GM23338 (cell line): ENCODE results near the gene ZIC5. TPM values are rescaled to one million over a fixed set of nuclear protein-coding genes. Genes with fewer than 3 reads are reported as not detected.

Experiments used
- ATAC-seq: fragments of 200-7000 bp; cut with Tn5 transposase; 3 replicates; pipeline ENCODE4 v1.9.1; 2020
- DNase-seq: peaks from one replicate; pipeline ENCODE4 v3.0.0-alpha.2; 2015; ENCODE audit warnings: low spot score
- H2AFZ ChIP-seq: fragments of 200-600 bp; sonication (generic); 2 replicates; pipeline ENCODE4 v1.8.0; 2016; ENCODE audit warnings: antibody characterized with exemption, mild to moderate bottlenecking, moderate library complexity
- H3F3A ChIP-seq: fragments of 200-600 bp; sonication (generic); replicated peaks from 2 replicates; pipeline ENCODE4 v1.8.0; 2017; ENCODE audit warnings: antibody characterized with exemption, mixed run types, low read depth
- H3K27ac ChIP-seq: fragments of 200-600 bp; sonication (generic); 2 replicates; pipeline ENCODE4 v1.6.1; 2016; ENCODE audit warnings: low read depth
- H3K27me3 ChIP-seq: fragments of 200-600 bp; sonication (generic); 2 replicates; pipeline ENCODE4 v1.8.0; 2016; ENCODE audit warnings: mild to moderate bottlenecking, mixed run types, moderate library complexity; ENCODE audit not compliant: insufficient read depth
- H3K36me3 ChIP-seq: fragments of 200-600 bp; sonication (generic); 2 replicates; pipeline ENCODE4 v1.8.0; 2016; ENCODE audit warnings: mild to moderate bottlenecking; ENCODE audit not compliant: insufficient read depth
- H3K4me1 ChIP-seq: fragments of 200-600 bp; sonication (generic); 2 replicates; pipeline ENCODE4 v1.8.0; 2016; ENCODE audit warnings: mild to moderate bottlenecking, moderate library complexity; ENCODE audit not compliant: insufficient read depth
- H3K4me2 ChIP-seq: fragments of 200-600 bp; sonication (generic); 2 replicates; pipeline ENCODE4 v1.7.1; 2017; ENCODE audit warnings: mixed run types
- H3K4me3 ChIP-seq: fragments of 200-600 bp; sonication (generic); 2 replicates; pipeline ENCODE4 v1.6.1; 2016; ENCODE audit warnings: mixed run types
- H3K79me2 ChIP-seq: fragments of 200-600 bp; sonication (generic); replicated peaks from 2 replicates; pipeline ENCODE4 v1.8.0; 2017; ENCODE audit warnings: mild to moderate bottlenecking; ENCODE audit not compliant: insufficient read depth
- H3K9me2 ChIP-seq: fragments of 200-600 bp; sonication (generic); 2 replicates; pipeline ENCODE4 v1.8.0; 2017; ENCODE audit not compliant: insufficient read depth
- H4K20me1 ChIP-seq: fragments of 200-600 bp; sonication (generic); replicated peaks from 2 replicates; pipeline ENCODE4 v1.8.0; 2017; ENCODE audit warnings: mild to moderate bottlenecking; ENCODE audit not compliant: insufficient read depth
- H3K27ac Mint-ChIP-seq: 2 replicates; pipeline ENCODE4 v1.8.0; 2020; ENCODE audit warnings: inconsistent platforms, mild to moderate bottlenecking, moderate library complexity, mixed read lengths
- H3K27me3 Mint-ChIP-seq: 3 replicates; pipeline ENCODE4 v1.8.0; 2022; ENCODE audit warnings: low read depth, mild to moderate bottlenecking, moderate library complexity, mixed read lengths, inconsistent platforms; ENCODE audit not compliant: insufficient read depth, poor library complexity
- H3K36me3 Mint-ChIP-seq: 3 replicates; pipeline ENCODE4 v1.8.0; 2021; ENCODE audit warnings: low read depth, mild to moderate bottlenecking, inconsistent platforms, moderate library complexity, mixed read lengths
- H3K4me1 Mint-ChIP-seq: 3 replicates; pipeline ENCODE4 v1.8.0; 2020; ENCODE audit warnings: mild to moderate bottlenecking, inconsistent platforms, mixed read lengths
- H3K4me3 Mint-ChIP-seq: 3 replicates; pipeline ENCODE4 v1.8.0; 2021; ENCODE audit warnings: moderate library complexity, mild to moderate bottlenecking, inconsistent platforms, mixed read lengths
- H3K9me3 Mint-ChIP-seq: 3 replicates; pipeline ENCODE4 v1.8.0; 2020; ENCODE audit warnings: moderate library complexity, mild to moderate bottlenecking, inconsistent platforms, mixed read lengths
- CREB1 ChIP-seq: fragments of 250-450 bp; sonication (Bioruptor Pico); IDR thresholded peaks from 2 replicates; pipeline ENCODE4 v1.5.0; 2020; ENCODE audit warnings: low read depth, mild to moderate bottlenecking, moderate library complexity
- EZH2 ChIP-seq: fragments of 200-600 bp; sonication (generic); IDR thresholded peaks from one replicate; pipeline ENCODE4 v1.8.0; 2017; ENCODE audit warnings: antibody characterized with exemption, mild to moderate bottlenecking, low read depth; ENCODE audit not compliant: unreplicated experiment
- EZH2phosphoT487 ChIP-seq: fragments of 200-600 bp; sonication (generic); IDR thresholded peaks from one replicate; pipeline ENCODE4 v1.8.1; 2018; ENCODE audit warnings: antibody characterized with exemption; ENCODE audit not compliant: unreplicated experiment
- JUNB ChIP-seq: IDR thresholded peaks from one replicate; pipeline ENCODE4 v1.6.1; 2016; ENCODE audit warnings: antibody characterized with exemption; ENCODE audit not compliant: unreplicated experiment
- STAT1 ChIP-seq: IDR thresholded peaks from one replicate; pipeline ENCODE4 v1.6.1; 2016; ENCODE audit warnings: antibody characterized with exemption; ENCODE audit not compliant: unreplicated experiment
- ZNF114 ChIP-seq: fragments of 250-450 bp; sonication (Bioruptor Pico); IDR thresholded peaks from 2 replicates; pipeline ENCODE4 v1.5.0; 2020; ENCODE audit warnings: mild to moderate bottlenecking, moderate library complexity
- ZNF331 ChIP-seq: fragments of 250-450 bp; sonication (Bioruptor Pico); IDR thresholded peaks from 2 replicates; pipeline ENCODE4 v1.5.0; 2020; ENCODE audit warnings: low read depth, mild to moderate bottlenecking, moderate library complexity
- polyA plus RNA-seq: library from polyadenylated mRNA; unstranded; fragments of >200 nt; fragmentation: Nextera tagmentation; extraction: Ambion mirVana; gene quantifications from 2 replicates; pipeline ENCODE4 v1.2.1, GENCODE V29; 2016
- total RNA-seq: library from RNA; depleted of rRNA; stranded (reverse); fragments of >200 nt; shearing (Covaris generic); gene quantifications from 2 replicates; pipeline ENCODE4 v1.2.3, GENCODE V29; 2014
- TF ChIP-seq, protein P1 (sequence below): IDR thresholded peaks from one replicate; pipeline ENCODE4 v1.6.1; 2018; ENCODE audit warnings: antibody characterized with exemption; ENCODE audit not compliant: unreplicated experiment
- TF ChIP-seq, protein P2 (sequence below): IDR thresholded peaks from 2 replicates; pipeline ENCODE4 v1.6.1; 2016; ENCODE audit warnings: antibody characterized with exemption
- TF ChIP-seq, protein P3 (sequence below), 2 experiments: fragments of 200-600 bp in 1 of 2; sonication (generic) in 1 of 2; conservative IDR thresholded peaks; 2 replicates each; pipeline versions ENCODE4 v1.5.1 to v1.6.1; 2016 to 2017; ENCODE audit warnings: antibody characterized with exemption in 2 of 2, low read depth in 2 of 2, mild to moderate bottlenecking in 2 of 2, moderate library complexity in 1 of 2
- TF ChIP-seq, protein P4 (sequence below): fragments of 250-450 bp; sonication (Bioruptor Pico); IDR thresholded peaks from 2 replicates; pipeline ENCODE4 v1.5.0; 2020; ENCODE audit warnings: mild to moderate bottlenecking, moderate library complexity

Gene ZIC5
- total and polyA plus RNA-seq, 2 experiments from 2014 or later = 14.1 to 28.0 TPM

DNA sequence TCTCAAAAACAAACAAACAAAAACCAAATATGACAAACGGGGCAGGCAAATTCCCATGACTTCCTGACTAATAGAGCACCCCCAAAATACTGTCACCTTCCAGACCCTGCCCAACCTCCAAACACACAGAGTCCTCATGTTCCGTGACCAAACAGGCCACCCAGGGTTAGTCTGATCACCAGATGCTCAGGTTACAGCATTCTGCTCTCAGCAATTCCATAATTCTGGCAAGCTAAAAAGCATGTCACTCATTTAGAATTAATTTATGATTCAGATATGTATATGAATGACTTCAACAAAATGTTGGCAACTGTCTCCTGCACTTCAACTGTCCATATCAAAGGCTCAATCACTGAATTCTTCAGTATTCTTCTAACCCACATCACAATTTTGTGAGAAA, 52.4 kb downstream of the ZIC5 start:
- no peak for ATAC-seq
- Histone ChIP-seq H3K4me1 (no peaks in the 10 kb centered on the region), H4K20me1 (no peaks in the 10 kb centered on the region), H3K27ac (no peak overlapping the region), H3K4me3 (no peak overlapping the region), H3K27me3 (no peaks in the 10 kb centered on the region), H2AFZ (no peak overlapping the region), H3K36me3 (no peaks in the 10 kb centered on the region), H3K4me2 (no peak overlapping the region), H3K9me2 (no peaks in the 10 kb centered on the region), H3K79me2 (no peaks in the 10 kb centered on the region), H3F3A (peaks cover 4% of the 10 kb centered on the region; the same call in 1 of the 2 replicates)
- Mint-ChIP-seq H3K36me3 (no peaks in the 10 kb centered on the region), H3K4me3 (no peak overlapping the region), H3K27ac (no peak overlapping the region), H3K27me3 (peaks cover 5% of the 10 kb centered on the region), H3K9me3 (no peaks in the 10 kb centered on the region; the same call in 2 of the 3 replicates), H3K4me1 (peaks cover 8% of the 10 kb centered on the region)
- DNase-seq = no peak
- TF ChIP-seq EZH2phosphoT487 = no peak
- TF ChIP-seq, protein P1, sequence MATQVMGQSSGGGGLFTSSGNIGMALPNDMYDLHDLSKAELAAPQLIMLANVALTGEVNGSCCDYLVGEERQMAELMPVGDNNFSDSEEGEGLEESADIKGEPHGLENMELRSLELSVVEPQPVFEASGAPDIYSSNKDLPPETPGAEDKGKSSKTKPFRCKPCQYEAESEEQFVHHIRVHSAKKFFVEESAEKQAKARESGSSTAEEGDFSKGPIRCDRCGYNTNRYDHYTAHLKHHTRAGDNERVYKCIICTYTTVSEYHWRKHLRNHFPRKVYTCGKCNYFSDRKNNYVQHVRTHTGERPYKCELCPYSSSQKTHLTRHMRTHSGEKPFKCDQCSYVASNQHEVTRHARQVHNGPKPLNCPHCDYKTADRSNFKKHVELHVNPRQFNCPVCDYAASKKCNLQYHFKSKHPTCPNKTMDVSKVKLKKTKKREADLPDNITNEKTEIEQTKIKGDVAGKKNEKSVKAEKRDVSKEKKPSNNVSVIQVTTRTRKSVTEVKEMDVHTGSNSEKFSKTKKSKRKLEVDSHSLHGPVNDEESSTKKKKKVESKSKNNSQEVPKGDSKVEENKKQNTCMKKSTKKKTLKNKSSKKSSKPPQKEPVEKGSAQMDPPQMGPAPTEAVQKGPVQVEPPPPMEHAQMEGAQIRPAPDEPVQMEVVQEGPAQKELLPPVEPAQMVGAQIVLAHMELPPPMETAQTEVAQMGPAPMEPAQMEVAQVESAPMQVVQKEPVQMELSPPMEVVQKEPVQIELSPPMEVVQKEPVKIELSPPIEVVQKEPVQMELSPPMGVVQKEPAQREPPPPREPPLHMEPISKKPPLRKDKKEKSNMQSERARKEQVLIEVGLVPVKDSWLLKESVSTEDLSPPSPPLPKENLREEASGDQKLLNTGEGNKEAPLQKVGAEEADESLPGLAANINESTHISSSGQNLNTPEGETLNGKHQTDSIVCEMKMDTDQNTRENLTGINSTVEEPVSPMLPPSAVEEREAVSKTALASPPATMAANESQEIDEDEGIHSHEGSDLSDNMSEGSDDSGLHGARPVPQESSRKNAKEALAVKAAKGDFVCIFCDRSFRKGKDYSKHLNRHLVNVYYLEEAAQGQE = no peak
- no peak for TF ChIP-seq ZNF331 (CRISPR knock-in tag)
- no peak for TF ChIP-seq JUNB
- no peak for TF ChIP-seq ZNF114 (CRISPR knock-in tag)
- no peak for TF ChIP-seq EZH2
- TF ChIP-seq, protein P2, sequence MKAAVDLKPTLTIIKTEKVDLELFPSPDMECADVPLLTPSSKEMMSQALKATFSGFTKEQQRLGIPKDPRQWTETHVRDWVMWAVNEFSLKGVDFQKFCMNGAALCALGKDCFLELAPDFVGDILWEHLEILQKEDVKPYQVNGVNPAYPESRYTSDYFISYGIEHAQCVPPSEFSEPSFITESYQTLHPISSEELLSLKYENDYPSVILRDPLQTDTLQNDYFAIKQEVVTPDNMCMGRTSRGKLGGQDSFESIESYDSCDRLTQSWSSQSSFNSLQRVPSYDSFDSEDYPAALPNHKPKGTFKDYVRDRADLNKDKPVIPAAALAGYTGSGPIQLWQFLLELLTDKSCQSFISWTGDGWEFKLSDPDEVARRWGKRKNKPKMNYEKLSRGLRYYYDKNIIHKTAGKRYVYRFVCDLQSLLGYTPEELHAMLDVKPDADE = no peak
- TF ChIP-seq, protein P3, sequence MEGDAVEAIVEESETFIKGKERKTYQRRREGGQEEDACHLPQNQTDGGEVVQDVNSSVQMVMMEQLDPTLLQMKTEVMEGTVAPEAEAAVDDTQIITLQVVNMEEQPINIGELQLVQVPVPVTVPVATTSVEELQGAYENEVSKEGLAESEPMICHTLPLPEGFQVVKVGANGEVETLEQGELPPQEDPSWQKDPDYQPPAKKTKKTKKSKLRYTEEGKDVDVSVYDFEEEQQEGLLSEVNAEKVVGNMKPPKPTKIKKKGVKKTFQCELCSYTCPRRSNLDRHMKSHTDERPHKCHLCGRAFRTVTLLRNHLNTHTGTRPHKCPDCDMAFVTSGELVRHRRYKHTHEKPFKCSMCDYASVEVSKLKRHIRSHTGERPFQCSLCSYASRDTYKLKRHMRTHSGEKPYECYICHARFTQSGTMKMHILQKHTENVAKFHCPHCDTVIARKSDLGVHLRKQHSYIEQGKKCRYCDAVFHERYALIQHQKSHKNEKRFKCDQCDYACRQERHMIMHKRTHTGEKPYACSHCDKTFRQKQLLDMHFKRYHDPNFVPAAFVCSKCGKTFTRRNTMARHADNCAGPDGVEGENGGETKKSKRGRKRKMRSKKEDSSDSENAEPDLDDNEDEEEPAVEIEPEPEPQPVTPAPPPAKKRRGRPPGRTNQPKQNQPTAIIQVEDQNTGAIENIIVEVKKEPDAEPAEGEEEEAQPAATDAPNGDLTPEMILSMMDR (conservative IDR thresholded peaks at IDR 0.05; ENCODE audit: low read depth in 2 of 2) = no peak
- TF ChIP-seq CREB1 (CRISPR knock-in tag) = no peak
- TF ChIP-seq, protein P4, sequence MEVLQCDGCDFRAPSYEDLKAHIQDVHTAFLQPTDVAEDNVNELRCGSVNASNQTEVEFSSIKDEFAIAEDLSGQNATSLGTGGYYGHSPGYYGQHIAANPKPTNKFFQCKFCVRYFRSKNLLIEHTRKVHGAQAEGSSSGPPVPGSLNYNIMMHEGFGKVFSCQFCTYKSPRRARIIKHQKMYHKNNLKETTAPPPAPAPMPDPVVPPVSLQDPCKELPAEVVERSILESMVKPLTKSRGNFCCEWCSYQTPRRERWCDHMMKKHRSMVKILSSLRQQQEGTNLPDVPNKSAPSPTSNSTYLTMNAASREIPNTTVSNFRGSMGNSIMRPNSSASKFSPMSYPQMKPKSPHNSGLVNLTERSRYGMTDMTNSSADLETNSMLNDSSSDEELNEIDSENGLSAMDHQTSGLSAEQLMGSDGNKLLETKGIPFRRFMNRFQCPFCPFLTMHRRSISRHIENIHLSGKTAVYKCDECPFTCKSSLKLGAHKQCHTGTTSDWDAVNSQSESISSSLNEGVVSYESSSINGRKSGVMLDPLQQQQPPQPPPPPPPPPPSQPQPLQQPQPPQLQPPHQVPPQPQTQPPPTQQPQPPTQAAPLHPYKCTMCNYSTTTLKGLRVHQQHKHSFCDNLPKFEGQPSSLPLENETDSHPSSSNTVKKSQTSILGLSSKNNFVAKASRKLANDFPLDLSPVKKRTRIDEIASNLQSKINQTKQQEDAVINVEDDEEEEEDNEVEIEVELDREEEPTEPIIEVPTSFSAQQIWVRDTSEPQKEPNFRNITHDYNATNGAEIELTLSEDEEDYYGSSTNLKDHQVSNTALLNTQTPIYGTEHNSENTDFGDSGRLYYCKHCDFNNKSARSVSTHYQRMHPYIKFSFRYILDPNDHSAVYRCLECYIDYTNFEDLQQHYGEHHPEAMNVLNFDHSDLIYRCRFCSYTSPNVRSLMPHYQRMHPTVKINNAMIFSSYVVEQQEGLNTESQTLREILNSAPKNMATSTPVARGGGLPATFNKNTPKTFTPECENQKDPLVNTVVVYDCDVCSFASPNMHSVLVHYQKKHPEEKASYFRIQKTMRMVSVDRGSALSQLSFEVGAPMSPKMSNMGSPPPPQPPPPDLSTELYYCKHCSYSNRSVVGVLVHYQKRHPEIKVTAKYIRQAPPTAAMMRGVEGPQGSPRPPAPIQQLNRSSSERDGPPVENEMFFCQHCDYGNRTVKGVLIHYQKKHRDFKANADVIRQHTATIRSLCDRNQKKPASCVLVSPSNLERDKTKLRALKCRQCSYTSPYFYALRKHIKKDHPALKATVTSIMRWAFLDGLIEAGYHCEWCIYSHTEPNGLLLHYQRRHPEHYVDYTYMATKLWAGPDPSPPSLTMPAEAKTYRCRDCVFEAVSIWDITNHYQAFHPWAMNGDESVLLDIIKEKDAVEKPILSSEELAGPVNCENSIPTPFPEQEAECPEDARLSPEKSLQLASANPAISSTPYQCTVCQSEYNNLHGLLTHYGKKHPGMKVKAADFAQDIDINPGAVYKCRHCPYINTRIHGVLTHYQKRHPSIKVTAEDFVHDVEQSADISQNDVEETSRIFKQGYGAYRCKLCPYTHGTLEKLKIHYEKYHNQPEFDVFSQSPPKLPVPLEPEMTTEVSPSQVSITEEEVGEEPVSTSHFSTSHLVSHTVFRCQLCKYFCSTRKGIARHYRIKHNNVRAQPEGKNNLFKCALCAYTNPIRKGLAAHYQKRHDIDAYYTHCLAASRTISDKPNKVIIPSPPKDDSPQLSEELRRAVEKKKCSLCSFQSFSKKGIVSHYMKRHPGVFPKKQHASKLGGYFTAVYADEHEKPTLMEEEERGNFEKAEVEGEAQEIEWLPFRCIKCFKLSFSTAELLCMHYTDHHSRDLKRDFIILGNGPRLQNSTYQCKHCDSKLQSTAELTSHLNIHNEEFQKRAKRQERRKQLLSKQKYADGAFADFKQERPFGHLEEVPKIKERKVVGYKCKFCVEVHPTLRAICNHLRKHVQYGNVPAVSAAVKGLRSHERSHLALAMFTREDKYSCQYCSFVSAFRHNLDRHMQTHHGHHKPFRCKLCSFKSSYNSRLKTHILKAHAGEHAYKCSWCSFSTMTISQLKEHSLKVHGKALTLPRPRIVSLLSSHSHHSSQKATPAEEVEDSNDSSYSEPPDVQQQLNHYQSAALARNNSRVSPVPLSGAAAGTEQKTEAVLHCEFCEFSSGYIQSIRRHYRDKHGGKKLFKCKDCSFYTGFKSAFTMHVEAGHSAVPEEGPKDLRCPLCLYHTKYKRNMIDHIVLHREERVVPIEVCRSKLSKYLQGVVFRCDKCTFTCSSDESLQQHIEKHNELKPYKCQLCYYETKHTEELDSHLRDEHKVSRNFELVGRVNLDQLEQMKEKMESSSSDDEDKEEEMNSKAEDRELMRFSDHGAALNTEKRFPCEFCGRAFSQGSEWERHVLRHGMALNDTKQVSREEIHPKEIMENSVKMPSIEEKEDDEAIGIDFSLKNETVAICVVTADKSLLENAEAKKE (CRISPR knock-in tag) = no peak
- no peak for TF ChIP-seq STAT1
